ENCODE results near the gene HDAC4.
"Not testable (repeated sequence)": the region's sequence is repeated elsewhere in the genome, so short reads cannot be mapped to it uniquely, and the experiment has no call there.

HDAC4 gene

GRCh38 chr2:239178484-239178883, 222.3 kb downstream of the HDAC4 start:
- DNase-seq (ENCODE audit: low read depth): no peak
- no peak overlapping the region for H3K4me3 ChIP-seq (ENCODE audit: control insufficient read depth, low read depth, low read length)
- no peak for TF ChIP-seq CTCF (IDR thresholded peaks at IDR 0.05; ENCODE audit: control insufficient read depth, insufficient read depth, low read depth, low read length, missing control alignments)

GRCh38 chr2:239177908-239178307, 222.9 kb downstream of the HDAC4 start:
- TF ChIP-seq CTCF (IDR thresholded peaks at IDR 0.05; ENCODE audit: control insufficient read depth, insufficient read depth, low read depth, low read length, missing control alignments): no peak
- no peak for DNase-seq (ENCODE audit: low read depth)
- no peak overlapping the region for H3K4me3 ChIP-seq (ENCODE audit: control insufficient read depth, low read depth, low read length)

GRCh38 chr2:239177325-239177724, 223.5 kb downstream of the HDAC4 start:
- H3K4me3 ChIP-seq (ENCODE audit: control insufficient read depth, low read depth, low read length): no peak overlapping the region
- no peak for TF ChIP-seq CTCF (IDR thresholded peaks at IDR 0.05; ENCODE audit: control insufficient read depth, insufficient read depth, low read depth, low read length, missing control alignments)
- no peak for DNase-seq (ENCODE audit: low read depth)

- H3K4me3 ChIP-seq (ENCODE audit: control insufficient read depth, low read depth, low read length); DNase-seq (ENCODE audit: low read depth): not testable (repeated sequence)
Measured at GRCh38 chr2:239176138-239176803, 224.5 kb downstream of the HDAC4 start.

- no peak for DNase-seq (ENCODE audit: low read depth)
- no peak for TF ChIP-seq CTCF (IDR thresholded peaks at IDR 0.05; ENCODE audit: control insufficient read depth, insufficient read depth, low read depth, low read length, missing control alignments)
- no peak overlapping the region for H3K4me3 ChIP-seq (ENCODE audit: control insufficient read depth, low read depth, low read length)
Measured at GRCh38 chr2:239175181-239175580, 225.6 kb downstream of the HDAC4 start.

- TF ChIP-seq CTCF (IDR thresholded peaks at IDR 0.05; ENCODE audit: control insufficient read depth, insufficient read depth, low read depth, low read length, missing control alignments): no peak
- no peak overlapping the region for H3K4me3 ChIP-seq (ENCODE audit: control insufficient read depth, low read depth, low read length)
- no peak for DNase-seq (ENCODE audit: low read depth)
Measured at GRCh38 chr2:239173301-239173700, 227.5 kb downstream of the HDAC4 start.

GRCh38 chr2:239171643-239172042, 229.2 kb downstream of the HDAC4 start:
- no peak overlapping the region for H3K4me3 ChIP-seq (ENCODE audit: control insufficient read depth, low read depth, low read length)
- no peak for TF ChIP-seq CTCF (IDR thresholded peaks at IDR 0.05; ENCODE audit: control insufficient read depth, insufficient read depth, low read depth, low read length, missing control alignments)
- DNase-seq (ENCODE audit: low read depth): no peak

All from AG09309 (cell line).